Measurements from ENCODE around the gene PTPRE.
A peak's percentile ranks its signal among the peaks of the same experiment; 100 is the strongest.

PTPRE gene

DNA sequence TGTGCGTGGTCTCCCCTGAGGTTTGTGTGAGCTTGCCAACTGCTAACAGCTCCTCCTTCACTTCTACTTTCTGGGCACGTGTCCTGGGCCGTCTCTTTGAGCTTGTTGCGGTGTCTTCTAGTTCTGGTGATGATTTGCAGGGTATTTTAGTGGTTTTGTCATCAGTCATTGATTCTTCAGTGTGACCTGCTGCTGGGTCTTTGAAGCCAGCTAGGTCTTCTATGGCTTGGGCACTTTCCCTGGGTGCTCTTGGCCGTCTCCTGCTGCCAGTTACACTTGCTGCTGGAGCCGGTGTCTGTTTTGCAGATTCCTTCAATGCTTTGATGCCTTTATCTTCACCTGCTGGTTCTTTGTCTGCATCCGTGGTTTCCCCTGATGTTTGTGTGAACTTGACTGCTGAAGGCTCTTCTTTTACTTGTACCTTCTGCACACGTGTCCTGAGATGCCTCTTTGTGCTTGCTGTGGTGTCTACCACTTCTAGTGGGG is 196.4 kb downstream of the PTPRE start:
- DNase-seq, result no peak

DNA sequence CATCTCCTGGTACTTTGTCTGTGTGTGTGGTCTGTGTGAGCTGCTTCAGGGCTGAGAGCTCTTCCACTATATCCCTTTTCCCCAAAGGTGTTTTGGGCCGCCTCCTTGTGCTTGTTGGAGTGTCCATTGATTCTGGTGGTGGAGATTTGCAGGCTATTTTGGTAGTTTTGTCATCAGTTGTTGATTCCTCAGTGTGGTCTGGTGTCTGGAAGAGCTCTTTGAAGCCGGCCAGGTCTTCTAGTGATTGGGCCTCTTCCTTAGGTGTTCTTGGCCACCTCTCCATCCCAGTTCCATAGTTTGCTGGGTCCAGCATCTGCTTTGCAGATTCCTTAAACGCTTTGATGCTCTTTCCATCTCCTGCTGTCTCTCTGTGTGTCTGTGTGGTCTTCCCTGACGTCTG is 198.5 kb downstream of the PTPRE start:
- DNase-seq, result no peak

DNA sequence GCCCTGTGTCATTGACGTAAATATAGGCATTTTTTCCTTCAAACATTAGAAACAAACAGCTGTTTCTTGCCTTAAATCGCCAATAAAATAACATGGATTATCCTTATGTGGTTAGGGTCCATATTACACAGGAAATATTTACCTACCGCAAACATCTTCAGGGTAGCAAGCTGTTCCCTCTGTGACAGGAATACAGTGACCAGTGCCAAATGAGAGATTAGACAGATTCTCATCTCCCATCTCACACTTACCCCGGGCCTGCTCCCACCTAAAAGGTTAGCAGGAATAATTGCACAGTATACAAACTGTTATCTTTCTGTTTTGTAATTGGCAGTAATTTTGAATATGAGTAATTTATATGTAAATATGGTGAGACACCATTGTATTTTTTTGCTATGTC is 202.8 kb downstream of the PTPRE start:
- DNase-seq, result no peak

DNA sequence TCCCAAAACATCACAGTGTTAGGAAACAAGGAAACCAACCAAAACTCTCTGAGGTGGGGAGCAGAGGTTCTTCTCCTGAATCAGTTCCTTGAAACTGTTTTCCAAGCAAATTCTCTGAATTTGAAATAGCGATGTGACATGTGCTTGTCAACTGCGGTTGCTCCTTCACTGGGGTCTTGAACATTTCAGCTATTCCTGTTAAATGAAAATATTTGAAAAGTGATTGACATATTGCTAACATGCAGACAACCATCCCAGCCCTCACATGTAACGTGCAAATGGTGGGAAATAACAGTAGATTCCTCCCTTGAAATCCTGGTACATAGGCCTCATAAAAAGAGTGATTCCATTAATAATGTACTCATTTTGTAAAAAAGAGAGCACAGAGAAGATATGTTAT is 203.4 kb downstream of the PTPRE start:
- no peak for DNase-seq

DNA sequence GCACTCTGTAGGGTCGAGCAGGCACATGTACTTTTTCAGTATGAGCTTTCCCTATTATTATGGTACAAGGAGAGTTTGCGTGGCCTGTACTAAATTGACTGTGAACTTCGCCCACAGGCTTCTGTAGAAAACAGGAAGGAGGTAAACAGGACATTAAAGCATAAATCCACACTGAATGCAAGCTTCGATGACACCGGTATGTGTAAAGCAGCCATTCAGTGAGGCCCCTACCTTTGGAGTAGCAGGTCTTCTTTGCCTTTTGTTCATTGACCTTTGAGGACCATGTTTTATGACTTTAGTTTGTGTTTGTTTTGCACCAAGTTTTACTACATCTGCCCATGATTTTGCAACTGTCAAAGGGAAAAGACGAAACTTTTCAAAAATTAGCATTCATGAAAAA is 204.8 kb downstream of the PTPRE start:
- DNase-seq, result no peak

DNA sequence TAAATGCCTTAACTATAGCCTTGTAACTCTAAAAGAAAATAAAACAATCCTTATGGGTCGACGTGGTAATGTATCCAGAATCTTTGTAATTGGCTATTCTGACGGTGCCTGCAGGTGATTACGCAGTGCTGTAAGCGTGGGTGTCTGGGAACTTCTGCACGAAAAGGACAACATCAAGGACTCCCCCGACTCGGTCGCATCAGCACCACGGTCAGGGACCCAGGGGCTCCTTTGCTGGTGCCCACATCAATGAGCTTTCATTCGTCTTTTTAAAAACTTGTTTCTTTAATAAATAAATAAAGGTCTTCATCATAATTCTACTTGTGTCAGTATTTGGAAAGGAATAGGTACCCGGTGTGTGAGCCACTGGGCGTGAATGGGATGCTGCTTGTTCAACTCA is 206.1 kb downstream of the PTPRE start:
- no peak for DNase-seq

DNA sequence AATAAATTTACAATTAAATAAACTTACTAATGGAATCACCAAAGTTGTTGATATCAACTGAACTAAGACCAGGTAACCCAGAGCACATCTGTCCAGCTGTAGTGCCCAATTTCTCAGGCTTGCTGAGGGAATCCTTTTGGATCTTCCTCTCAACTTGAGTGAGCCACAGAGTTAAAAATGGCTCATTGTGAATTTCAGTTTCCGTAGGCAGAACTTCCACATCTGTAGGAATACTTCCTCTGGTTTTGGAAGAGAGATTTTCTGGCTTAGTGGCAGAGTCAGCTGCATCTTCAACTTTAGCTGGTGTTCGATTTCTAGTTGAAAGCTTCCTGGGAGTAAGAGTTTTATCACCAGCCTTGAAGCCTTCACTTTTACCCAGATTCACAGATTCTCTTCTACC is 208.0 kb downstream of the PTPRE start:
- DNase-seq, result no peak

DNA sequence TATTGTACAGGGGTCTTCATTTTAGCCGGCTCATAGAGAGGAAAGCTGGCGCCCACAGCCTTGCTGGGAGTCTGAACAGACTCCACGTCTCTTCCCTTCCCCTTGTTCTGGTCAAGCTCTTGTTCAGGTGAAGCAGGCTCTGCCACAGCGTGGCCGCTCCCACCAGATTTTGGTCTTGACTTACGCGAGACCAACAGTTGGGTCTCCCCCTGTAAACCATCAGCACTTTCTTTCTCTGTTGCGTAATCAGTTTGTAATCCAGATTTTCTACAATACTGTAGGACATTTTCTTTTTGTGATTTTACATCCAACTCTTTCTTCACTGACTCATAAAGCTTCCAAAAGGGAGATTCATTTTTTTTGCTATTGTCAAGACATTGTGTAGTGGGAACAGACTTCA is 208.5 kb downstream of the PTPRE start:
- no peak for DNase-seq

DNA sequence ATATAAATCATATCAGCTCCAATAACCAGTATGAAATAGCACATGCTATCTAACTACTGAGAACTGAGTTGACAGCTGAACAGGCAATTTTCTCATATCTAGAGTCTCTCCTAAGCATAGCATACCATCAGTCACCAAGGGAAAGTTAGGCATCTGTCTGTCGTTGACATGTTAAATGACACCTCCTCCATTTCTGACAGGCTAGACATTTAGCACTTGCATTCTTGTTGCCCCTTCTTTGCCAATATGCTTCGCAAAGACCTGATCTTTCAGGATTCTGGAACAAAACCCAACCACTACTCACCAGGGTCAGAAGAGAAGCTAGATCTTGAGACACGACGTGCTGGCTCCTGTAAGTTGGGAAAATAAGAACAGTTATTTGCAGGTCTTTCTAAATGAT is 209.3 kb downstream of the PTPRE start:
- no peak for DNase-seq

DNA sequence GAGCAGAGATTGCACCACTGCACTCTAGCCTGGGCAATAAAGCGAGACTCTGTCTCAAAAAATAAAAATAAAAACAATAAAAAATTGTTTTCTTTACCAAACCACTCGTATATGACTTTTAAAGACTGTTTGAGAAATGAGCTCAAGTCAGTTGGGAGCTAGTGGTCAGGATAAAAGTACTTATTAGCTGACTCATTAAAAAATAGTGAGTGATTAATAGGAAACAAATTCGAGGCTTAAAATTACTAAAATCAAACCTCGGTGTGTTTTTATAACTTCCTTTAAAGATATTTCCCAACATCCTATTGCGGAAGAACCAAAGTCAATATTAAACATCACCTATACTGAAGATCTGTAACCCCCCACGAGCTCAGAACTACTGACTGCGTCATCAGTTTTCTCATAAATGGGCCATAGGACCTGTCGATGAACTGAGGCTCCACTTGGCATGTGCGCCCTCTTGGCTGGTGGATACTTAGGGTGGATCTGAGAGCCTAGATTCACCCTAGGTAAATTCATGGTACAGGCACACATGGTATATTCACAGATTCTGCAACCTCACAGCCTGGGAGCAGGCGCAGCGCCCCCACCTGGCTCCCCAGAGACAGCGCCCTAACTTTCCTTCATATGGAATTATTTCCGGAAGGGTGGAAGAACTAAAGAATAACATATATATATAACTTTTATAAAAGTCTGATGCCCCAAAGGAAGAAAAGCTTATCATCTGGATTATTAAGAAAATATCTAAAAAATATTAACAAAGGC is 210.1 kb downstream of the PTPRE start:
- no peak for DNase-seq

DNA sequence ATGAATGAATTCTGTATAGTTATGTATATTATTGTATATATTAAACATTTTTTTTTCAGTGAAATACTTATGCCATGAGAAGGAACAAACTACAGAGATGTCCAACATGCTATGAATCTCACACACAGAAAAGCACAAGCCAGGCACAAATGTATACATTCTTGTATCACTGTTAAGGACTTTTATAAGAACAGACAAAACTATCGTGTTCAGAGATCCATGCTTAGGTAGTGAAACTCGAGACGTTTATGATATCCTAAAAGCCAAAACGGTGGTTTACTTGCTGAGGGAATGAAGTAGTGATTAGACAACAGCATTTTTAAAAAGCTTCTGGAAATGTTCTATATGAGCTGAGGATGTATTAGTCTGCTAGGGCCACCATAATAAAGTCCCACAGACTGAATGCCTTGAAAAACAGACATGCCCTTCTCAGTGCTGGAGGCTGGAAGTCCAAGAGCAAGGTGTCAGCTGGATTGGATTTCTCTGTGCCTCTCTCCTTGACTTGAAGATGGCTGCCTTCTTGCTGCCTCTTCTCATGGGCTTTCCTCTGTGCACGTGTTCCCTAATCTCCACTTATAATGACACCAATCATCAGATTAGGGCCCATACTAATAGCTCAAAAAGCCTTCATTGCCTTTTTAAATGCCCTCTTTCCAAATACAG is 215.0 kb downstream of the PTPRE start:
- DNase-seq, result no peak

DNA sequence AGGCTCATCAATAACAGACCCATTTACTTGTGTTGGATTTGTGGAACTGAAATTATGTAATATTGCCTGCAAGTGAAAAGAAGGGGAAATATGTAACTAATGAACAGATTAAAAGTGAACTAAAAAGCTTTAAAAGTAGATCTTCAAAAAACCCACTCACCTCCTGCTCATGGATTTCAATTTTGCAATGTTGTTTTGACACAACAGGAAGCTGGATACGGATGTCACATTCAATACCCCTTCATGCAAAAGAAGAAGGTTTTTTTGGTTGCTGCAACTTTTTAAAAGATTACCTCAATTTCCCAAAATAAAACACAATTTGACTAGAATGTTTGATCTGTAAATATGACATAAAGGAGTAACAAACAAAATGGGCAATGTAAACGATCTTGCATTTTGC is 216.0 kb downstream of the PTPRE start:
- DNase-seq, result no peak

DNA sequence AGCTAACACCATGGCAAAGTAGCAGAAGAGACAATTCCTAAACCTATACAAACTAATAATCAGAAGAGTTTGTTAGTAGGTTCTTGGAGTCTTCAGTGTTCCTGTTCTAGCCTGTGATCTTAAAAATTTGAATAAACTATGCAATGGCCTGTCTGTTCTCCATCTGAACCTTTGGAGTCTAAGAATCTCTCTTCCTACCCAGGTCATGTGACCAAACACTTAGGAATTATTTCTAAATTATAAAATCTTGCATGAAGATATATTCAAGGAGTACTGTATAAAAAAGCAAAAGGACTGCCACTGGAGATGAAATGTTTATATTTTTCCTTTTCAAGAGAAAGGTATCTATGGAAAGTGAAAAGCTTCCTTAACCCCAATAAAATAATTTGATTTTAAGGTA is 216.9 kb downstream of the PTPRE start:
- DNase-seq, result no peak

DNA sequence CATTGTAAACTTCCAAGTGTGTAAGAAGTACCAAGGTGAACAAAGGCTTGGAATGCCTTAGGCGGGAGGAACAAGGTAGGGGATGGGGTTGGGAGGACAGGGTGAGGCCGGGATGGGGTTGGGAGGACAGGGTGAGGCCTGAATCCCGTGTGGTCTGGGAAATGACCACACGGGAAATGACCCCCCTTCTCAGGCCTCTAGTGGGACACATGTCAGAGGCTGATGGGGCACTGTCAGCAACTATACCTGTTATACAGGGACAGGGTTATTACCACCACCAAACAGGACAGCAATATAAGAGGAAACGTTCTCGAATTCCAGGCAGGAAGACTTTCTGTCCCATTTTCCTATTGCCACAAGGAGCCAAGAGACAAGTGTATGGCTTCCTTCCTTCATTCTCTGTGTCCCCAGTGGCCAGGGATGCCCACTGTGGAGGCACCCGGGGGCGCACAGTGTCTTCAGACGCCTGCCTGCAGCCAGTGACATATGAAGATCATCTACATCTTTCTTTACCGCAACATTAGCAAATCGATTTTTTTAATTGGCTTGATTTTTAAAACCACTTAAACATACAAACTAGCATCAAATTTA is 218.0 kb downstream of the PTPRE start:
- DNase-seq, result no peak

DNA sequence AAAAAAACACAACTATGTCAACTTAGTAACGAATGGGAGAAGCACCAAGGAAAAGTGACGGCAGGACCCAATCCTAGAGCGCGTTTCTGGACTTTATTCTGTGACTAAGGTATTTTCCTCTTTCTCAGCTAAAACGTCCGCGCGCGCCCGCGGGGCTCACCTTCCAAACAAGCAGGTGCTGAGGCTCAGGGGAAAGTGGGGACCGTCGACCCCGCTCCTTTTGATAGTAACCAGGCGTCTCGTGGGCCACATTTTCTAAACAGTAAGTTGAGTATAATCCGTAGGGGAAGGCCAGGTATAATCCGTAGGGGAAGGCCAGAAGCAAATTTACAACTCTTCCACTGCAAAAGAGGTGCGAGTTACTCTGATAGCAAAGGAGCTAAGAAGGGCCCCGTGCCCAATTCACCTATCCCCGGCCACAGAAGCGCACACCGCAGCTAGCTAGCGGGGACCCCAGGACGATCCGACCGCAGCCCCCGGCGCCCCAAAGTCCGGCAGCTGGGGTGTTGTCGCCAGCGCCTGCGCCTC is 218.6 kb downstream of the PTPRE start:
- no peak for DNase-seq

DNA sequence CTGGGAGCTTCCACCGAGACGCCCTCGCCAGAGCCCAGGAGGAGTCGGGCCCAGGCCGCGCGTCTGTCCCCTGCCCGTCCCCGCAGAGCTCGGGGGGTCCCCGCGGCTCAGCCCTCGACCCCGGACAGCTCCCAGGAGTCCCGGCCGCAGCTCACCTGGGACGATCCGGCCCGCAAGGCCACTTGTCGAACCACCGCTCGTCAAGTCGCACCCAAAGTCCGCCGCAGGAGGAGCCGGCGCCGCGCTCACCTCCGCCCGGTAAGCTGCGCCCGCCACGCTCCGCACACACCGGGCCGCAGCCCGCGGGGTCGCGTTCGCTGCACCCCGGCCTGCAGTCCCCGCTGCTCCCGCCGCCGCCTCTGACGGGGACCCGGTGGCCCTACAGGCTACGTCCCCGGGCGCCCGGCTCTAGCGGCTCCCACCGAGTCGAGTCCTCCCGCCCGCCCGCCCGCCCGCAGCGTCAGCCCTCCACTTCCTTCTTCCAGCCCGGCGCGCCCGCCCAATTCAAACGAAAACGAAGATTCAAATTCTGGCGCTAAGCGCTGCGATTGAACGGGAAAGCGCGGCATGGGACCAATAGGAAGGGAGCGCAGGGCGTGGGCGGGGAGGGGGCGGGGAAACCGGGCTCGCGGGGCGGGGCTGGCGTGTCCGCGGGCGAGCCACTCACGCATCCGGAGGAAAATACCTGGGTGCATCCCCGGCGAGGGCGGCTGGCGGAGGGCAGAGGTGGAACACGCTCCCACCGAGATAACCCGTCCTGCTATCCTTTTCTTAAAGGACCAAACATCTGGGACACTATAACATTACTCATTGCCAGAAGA is 219.3 kb downstream of the PTPRE start, which contains the start of gene MKI67:
Gene MKI67 (minus strand): TSS at position 480 of the 821 bp plus-strand sequence. CDS start 756 bp downstream, outside the sequence.
- peak; percentile 76 for DNase-seq

DNA sequence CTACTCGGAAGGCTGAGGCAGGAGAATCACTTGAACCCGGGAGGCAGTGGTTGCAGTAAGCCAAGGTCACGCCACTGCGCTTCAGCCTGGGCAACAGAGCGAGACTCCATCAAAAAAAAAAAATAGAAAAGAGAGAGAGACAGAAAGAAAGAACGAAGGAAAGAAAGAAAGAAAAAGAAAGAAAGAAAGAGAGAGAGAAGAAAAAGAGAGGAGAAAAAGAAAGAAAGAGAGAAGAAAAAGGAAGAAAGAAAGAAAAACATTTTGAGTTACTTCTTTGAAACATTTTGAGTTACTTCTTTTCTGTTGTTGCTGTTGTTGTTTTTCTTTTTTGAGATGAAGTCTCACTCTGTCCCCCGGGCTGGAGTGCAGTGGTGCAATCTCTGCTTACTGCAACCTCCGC is 221.7 kb downstream of the PTPRE start:
- no peak for DNase-seq

DNA sequence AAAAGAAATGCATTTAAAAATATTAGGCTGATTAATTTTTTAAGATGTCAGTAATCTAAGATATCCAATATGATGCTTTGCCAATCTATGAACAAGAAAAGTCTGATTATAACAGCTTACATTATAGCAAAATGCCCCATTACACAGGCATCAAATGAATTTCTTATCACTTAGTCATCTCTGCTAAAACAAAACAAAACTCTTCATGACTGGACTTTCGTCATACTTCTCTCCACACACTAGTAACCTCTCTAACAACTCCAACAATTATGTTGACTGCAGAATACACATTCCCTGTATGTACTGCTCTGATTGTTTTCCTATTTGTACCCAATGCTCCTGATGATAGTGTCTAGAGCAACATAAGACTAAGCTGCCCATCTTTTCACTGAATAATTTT is 223.1 kb downstream of the PTPRE start:
- DNase-seq, result no peak
